KOPT-K1 (cell line): ENCODE data around the gene PRAMEF5.
"Not testable (repeated sequence)": the region's sequence is repeated elsewhere in the genome, so short reads cannot be mapped to it uniquely, and the experiment has no call there.

ENCODE experiments used
- H3K27ac ChIP-seq: fragments of 200-600 bp; sonication (generic); 2 replicates; pipeline ENCODE4 v1.5.1; 2016; ENCODE audit warnings: antibody characterized with exemption, mild to moderate bottlenecking, low read depth, low read length; ENCODE audit not compliant: poor library complexity, severe bottlenecking
- H3K36me3 ChIP-seq: fragments of 200-600 bp; sonication (generic); 2 replicates; pipeline ENCODE4 v1.5.1; 2017; ENCODE audit warnings: antibody characterized with exemption, mild to moderate bottlenecking, low read length, moderate library complexity; ENCODE audit not compliant: insufficient read depth
- H3K9me3 ChIP-seq: fragments of 200-600 bp; sonication (generic); 2 replicates; pipeline ENCODE4 v1.5.1; 2017; ENCODE audit warnings: antibody characterized with exemption, low read length, mild to moderate bottlenecking; ENCODE audit not compliant: insufficient read depth, poor library complexity, severe bottlenecking

The PRAMEF5 gene

DNA sequence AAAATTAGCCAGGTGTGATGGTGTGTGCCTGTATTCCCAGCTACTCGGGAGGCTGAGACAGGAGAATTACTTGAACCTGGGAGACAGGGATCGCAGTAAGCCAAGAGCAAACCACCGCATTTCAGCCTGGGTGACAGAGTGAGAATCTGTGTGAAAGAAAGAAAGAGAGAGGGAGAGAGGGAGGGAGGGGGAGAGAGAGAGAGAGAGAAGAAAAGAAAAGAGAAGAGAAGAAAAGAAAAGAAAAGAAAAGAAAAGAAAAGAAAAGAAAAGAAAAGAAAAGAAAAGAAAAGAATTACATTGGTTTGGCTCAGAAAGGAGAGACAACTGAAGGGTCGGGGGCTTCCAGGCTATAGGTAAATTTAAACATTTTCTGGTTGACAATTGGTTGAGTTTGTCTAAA is 14.4 kb upstream of the PRAMEF5 start:
- H3K36me3 ChIP-seq, H3K27ac ChIP-seq, H3K9me3 ChIP-seq: not testable (repeated sequence)

GRCh38 chr1:13243536-13244263 is 10.3 kb upstream of the PRAMEF5 start:
- H3K9me3 ChIP-seq, H3K27ac ChIP-seq: not testable (repeated sequence)

DNA sequence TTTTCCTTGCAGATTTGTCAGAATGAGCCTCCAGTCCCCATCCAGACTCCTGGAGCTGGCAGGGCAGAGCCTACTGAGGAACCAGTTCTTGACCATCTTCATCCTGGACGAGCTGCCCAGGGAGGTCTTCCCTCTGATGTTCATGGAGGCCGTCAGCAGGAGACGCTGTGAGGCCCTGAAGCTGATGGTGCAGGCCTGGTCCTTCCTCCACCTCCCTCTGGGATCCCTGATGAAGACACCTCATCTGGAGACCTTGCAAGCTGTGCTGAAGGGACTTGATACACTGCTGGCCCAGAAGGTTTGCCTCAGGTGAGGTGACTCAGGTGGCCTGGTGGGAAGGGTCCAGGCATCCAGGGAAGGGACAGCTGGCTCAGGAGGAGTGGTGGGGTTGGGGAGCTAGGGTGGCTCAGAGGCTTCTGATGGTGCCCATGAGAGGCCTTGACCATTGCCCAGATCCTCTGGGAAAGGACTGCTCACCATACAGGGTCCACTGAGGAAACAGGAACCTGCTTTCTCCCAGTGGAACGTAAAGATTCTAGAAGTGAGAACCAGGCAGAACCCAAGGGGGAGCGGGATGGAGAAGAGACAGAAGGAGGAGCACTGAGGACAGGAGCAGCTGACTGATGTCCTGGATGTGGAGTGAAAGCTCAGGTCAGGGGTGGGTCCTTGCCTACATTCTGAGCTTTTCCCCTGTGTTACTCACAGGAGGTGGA is 8.0 kb upstream of the PRAMEF5 start:
- not testable (repeated sequence) for H3K9me3 ChIP-seq, H3K27ac ChIP-seq, H3K36me3 ChIP-seq

More at GRCh38 chr1:13243536-13244263, 10.3 kb upstream of the PRAMEF5 start:
- not testable (repeated sequence) for H3K36me3 ChIP-seq

DNA sequence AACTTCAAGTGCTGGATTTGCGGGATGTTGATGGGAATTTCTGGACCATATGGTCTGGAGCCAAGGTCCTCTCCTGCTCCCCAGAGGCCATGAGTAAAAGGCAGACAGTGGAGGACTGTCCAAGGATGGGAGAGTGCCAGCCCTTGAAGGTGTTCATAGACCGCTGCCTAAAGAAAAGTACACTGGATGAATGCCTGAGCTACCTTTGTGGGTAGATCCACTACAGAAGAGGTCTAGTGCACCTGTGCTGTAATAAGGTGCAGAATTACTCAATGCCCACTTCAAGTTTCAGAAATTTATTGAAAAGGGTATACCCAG is 7.5 kb upstream of the PRAMEF5 start:
- H3K36me3 ChIP-seq, H3K9me3 ChIP-seq, H3K27ac ChIP-seq: not testable (repeated sequence)

- H3K27ac ChIP-seq, H3K9me3 ChIP-seq, H3K36me3 ChIP-seq: not testable (repeated sequence)
Measured at GRCh38 chr1:13247122-13247521, 6.9 kb upstream of the PRAMEF5 start.

GRCh38 chr1:13265124-13265523 is 11.1 kb downstream of the PRAMEF5 start:
- H3K9me3 ChIP-seq, H3K36me3 ChIP-seq, H3K27ac ChIP-seq: not testable (repeated sequence)

DNA sequence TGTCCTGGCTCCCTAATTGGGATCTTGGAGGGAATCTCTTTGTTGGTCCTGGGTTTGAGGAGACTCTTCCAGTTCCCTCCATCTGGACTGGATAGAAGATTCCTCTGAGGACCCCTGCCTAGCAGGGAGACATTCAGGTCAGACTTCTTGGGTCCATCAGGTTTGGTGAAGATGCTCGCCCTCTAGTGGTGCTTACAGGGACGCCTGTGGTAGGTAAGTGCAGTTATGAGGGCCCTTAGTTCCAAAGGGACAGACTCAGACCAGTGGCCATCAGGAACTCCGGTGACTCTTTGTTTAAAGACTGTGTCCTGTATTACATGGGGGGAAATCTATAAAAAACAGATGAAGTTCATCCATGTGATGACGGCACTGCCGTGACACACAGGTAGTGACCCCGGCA is 23.0 kb downstream of the PRAMEF5 start:
- H3K9me3 ChIP-seq, H3K36me3 ChIP-seq, H3K27ac ChIP-seq: not testable (repeated sequence)

DNA sequence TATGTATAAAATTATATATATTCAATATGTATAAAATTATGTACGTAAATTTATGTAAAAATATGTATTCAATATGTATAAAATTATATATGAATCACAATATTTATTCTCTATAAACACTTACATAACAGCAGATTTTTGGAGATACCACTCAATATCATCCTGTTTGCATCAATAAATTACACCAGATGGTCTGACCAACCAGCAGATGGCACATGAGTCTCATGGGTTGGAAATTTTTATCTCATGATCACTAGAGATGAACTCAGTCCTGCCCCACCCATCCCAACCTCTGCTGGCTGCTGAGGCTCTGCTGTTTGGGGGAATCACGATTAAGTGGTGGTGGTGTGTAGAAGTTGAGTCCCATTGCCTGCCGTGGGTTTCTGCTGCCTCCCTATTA is 25.6 kb downstream of the PRAMEF5 start:
- not testable (repeated sequence) for H3K9me3 ChIP-seq, H3K27ac ChIP-seq, H3K36me3 ChIP-seq

- H3K27ac ChIP-seq, H3K9me3 ChIP-seq, H3K36me3 ChIP-seq: not testable (repeated sequence)
Measured at GRCh38 chr1:13285037-13285436, 31.0 kb downstream of the PRAMEF5 start, which contains the start of gene PRAMEF8. PRAMEF8 (minus strand) TSS chr1:13285137; CDS start chr1:13284091, 1,046 bp downstream.

DNA sequence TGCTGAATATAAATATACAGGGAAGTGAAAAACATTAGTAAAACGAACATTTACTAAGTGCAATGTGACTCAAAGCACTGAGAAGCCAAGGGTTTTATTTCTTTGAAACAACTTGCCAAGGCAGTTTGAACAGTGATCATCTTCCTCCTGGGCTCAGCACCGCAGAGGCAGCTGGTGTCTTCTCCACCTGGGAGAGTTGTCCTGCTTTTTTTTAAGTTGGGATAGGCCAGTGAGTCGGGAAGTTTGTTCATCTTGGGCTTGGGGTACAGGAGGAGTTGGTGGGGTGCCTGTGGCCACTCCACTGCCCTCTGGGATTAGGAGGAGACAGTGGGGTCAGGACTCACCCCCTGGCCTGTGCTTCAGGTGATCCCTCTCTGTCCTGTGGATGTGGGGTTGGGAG is 35.0 kb downstream of the PRAMEF5 start:
- not testable (repeated sequence) for H3K9me3 ChIP-seq, H3K36me3 ChIP-seq, H3K27ac ChIP-seq

DNA sequence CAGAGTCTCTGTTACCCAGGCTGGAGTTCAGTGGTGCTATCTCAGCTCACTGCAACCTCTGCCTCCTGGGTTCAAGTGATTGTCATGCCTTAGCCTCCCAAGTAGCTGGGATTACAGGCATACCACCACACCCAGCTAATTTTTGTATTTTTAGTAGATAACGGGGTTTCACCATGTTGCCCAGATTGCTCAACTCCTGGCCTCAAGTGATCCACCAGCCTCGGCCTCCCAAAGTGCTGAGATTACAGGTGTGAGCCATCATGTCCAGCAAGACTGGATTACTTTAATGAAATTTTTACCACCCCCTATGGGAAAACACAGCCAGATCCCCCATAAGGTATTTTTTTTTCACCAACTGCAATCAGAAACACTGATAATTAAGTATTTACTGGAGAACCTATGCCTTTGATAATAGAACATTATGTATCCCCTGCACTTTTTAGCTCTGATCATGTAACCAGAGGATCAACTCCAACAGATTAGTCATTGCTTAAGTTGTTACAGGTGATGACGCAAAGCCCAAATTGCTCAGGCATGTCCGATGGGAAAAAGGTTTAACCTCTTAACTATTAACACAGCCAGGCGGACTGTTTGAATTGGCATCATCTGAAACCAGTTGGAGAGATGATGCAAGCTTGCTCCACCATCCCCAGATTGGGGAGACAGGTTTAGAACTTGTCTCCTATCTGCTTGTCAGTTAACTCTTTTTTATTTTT is 43.4 kb downstream of the PRAMEF5 start:
- not testable (repeated sequence) for H3K36me3 ChIP-seq, H3K9me3 ChIP-seq, H3K27ac ChIP-seq

GRCh38 chr1:13298699-13299098 is 44.7 kb downstream of the PRAMEF5 start:
- H3K9me3 ChIP-seq, H3K27ac ChIP-seq, H3K36me3 ChIP-seq: not testable (repeated sequence)

DNA sequence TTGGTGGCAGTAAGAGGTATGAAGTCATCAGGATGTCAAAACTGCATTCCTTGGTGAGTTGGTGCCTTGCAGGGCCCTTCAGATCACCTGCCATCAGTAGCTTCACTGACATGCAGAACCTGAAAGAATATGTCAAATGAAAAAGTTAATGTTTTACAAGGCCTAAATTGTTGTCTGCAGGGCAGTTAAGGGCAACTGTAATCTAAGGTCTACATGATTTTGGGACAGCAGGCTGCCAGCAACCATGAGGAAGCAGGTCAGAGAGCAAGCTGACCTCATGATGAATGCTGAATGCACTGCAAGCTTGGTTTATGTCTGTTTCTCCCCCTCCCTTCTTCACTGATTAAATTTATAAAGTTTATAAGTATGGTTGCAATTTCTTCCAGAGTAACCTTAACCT is 48.2 kb downstream of the PRAMEF5 start:
- not testable (repeated sequence) for H3K9me3 ChIP-seq, H3K36me3 ChIP-seq, H3K27ac ChIP-seq

DNA sequence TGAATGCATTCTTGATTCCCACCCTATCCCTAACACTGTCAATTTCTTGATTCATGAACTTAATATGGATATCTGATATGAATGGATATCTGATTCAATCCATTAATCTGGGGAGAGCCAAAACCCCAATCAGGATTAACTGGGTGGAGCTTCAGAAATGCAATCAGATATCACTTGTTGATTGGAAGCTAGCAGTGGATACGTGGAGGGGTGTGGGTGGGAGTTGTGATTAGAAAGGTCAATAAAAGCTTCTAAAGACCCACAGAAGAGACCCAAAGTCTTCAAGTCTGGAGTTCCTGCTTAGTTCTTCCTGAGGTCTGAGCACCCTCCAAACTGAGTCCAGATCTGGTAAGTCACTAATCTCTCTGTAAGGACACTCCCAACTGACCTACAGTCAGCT is 49.2 kb downstream of the PRAMEF5 start, which contains the start of gene PRAMEF33:
TSS of gene PRAMEF33 (plus strand) at position 301 of the 400 bp plus-strand sequence. CDS start 2,416 bp downstream, outside the sequence.
- not testable (repeated sequence) for H3K27ac ChIP-seq, H3K36me3 ChIP-seq, H3K9me3 ChIP-seq
